ENCODE measurements around the gene CAPN15.

- TF ChIP-seq, protein P1, sequence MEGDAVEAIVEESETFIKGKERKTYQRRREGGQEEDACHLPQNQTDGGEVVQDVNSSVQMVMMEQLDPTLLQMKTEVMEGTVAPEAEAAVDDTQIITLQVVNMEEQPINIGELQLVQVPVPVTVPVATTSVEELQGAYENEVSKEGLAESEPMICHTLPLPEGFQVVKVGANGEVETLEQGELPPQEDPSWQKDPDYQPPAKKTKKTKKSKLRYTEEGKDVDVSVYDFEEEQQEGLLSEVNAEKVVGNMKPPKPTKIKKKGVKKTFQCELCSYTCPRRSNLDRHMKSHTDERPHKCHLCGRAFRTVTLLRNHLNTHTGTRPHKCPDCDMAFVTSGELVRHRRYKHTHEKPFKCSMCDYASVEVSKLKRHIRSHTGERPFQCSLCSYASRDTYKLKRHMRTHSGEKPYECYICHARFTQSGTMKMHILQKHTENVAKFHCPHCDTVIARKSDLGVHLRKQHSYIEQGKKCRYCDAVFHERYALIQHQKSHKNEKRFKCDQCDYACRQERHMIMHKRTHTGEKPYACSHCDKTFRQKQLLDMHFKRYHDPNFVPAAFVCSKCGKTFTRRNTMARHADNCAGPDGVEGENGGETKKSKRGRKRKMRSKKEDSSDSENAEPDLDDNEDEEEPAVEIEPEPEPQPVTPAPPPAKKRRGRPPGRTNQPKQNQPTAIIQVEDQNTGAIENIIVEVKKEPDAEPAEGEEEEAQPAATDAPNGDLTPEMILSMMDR (IDR thresholded peaks at IDR 0.05 in 8 of 11, conservative IDR thresholded peaks at IDR 0.05 in 3 of 11): no peak
- TF ChIP-seq POLR2AphosphoS5 (IDR thresholded peaks at IDR 0.05): peak in 1 of 3 donors; percentile 7
These were observed 27.6 kb upstream of the CAPN15 start for GRCh38 chr16:499924-500323.

All from spleen (tissue), 7 donors.